Muscle of leg (tissue), 11 donors: ENCODE data around the gene CACTIN. TPM values are rescaled to one million over a fixed set of nuclear protein-coding genes. Genes with fewer than 3 reads are reported as not detected.
"Not testable (repeated sequence)": the region's sequence is repeated elsewhere in the genome, so short reads cannot be mapped to it uniquely, and the experiment has no call there.

Experiments used
- DNase-seq: peaks from one replicate; pipeline ENCODE4 v3.0.0; 2013
- H3K27ac ChIP-seq: one replicate; pipeline ENCODE4 v1.5.1; 2013; ENCODE audit warnings: mild to moderate bottlenecking, low read length, control low read depth
- H3K27me3 ChIP-seq: one replicate; pipeline ENCODE4 v1.6.1; 2013; ENCODE audit warnings: low read length; ENCODE audit not compliant: control insufficient read depth, insufficient read depth
- H3K36me3 ChIP-seq: one replicate; pipeline ENCODE4 v1.6.1; 2013; ENCODE audit warnings: low read length; ENCODE audit not compliant: control insufficient read depth, insufficient read depth
- H3K4me1 ChIP-seq: one replicate; pipeline ENCODE4 v1.6.1; 2013; ENCODE audit warnings: low read length; ENCODE audit not compliant: control insufficient read depth, insufficient read depth
- H3K4me3 ChIP-seq: one replicate; pipeline ENCODE4 v1.5.1; 2013; ENCODE audit warnings: low read length, control low read depth
- H3K9me3 ChIP-seq: replicated peaks from 2 replicates; pipeline ENCODE4 v1.6.1; 2013; ENCODE audit warnings: low read depth, low read length; ENCODE audit not compliant: control insufficient read depth
- WGBS: methylation state at CpG from one replicate; pipeline ENCODE4 v1.1.5; 2013; ENCODE audit warnings: missing lambda C conversion rate; ENCODE audit not compliant: insufficient coverage; 5-methylcytosine and 5-hydroxymethylcytosine counted together
- polyA plus RNA-seq, 8 donors: library from polyadenylated mRNA; unstranded; fragments of 120-200 nt; gene quantifications; one replicate each; pipeline versions ENCODE4 v1.2.1 to v1.2.3, GENCODE V29; 2013; ENCODE audit warnings: inconsistent platforms in 1 of 8, low replicate concordance in 1 of 8; ENCODE audit not compliant: insufficient read length in 8 of 8, insufficient read depth in 1 of 8
- total RNA-seq: library from RNA; stranded (reverse); fragments of 120-200 nt; gene quantifications from one replicate; pipeline ENCODE4 v1.2.4, GENCODE V29; 2013

Gene CACTIN
- total and polyA plus RNA-seq, 9 donors = 20.1 to 24.1 (median 22.6) TPM

DNA sequence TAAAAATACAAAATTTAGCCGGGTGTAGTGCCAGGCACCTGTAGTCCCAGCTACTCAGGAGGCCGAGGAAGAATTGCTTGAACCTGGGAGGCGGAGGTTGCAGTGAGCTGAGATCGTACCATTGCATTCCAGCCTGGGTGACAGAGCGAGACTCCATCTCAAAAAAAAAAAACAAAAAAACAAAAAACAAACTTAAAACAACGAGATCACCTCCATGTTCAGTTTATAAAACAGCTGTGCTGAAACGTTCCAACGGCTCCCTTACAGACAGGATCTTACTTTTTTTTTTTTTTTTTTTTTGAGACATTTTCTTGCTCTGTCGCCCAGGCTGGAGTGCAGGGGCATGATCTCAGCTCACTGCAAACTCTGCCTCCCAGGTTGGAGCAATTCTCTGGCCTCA, 2.2 kb upstream of the CACTIN start:
- H3K4me3 ChIP-seq, H3K9me3 ChIP-seq, H3K27ac ChIP-seq, DNase-seq, H3K27me3 ChIP-seq: not testable (repeated sequence)
- peaks cover 18% of the 10 kb centered on the region for H3K4me1 ChIP-seq
- H3K36me3 ChIP-seq = peaks cover 23% of the 10 kb centered on the region
- 60% methylated on average over 7 of the region's 9 CpGs for WGBS

DNA sequence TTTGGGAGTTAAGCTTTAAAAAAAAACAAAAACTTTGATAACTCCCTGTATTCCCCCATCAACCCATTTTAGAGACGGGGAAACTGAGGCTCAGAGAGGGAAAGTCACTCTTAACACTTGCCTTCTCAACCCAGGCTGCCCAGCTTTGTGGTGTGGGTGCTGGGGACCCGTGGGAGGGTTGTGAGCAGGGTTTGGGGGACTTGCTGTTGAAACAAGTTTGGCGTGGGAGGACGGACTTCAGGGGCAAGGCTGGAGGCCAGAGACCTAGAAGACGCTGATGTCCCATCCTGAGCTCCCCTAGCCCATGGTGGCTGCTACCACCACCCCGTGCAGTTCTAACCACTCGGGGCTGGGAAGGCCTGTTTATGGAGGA, 747 bp upstream of the CACTIN start:
- no peaks in the 10 kb centered on the region for H3K27me3 ChIP-seq
- H3K27ac ChIP-seq = peak overlapping the region; percentile 4
- H3K9me3 ChIP-seq = no peaks in the 10 kb centered on the region
- WGBS = 57% methylated on average over 2 of the region's 7 CpGs
- DNase-seq = no peak
- peak overlapping the region; percentile 21 for H3K4me3 ChIP-seq
- H3K4me1 ChIP-seq = peaks cover 18% of the 10 kb centered on the region
- peaks cover 24% of the 10 kb centered on the region for H3K36me3 ChIP-seq

DNA sequence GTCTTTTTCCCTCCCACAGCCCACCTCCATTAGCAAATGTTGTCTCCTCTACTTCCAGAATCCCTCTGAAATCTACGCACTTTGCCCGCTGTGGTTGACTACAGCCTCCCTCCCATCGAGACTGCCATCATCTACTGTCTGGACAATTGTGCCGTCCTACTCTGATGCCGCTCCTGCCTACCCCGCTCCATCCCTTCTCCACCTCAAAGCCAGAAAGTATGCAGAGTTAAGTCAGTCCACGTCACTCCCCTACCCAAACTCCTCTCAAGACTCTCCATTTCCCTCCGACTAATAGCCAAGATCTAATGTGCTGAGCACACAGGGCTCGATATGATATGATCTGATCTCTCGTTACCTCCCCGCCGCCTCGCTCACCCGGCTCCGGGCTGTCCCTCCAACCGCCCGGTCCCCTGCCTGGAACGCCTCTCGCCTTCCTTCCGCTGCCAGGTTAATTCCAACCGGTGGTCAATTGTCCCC, 556 bp downstream of the CACTIN start:
- H3K4me3 ChIP-seq = peak overlapping the region; percentile 92
- H3K36me3 ChIP-seq = peaks cover 22% of the 10 kb centered on the region
- no peaks in the 10 kb centered on the region for H3K9me3 ChIP-seq
- 3% methylated on average over 21 of the region's 21 CpGs for WGBS
- H3K27me3 ChIP-seq = no peaks in the 10 kb centered on the region
- DNase-seq = no peak
- H3K4me1 ChIP-seq = peaks cover 18% of the 10 kb centered on the region
- peak overlapping the region; percentile 98 for H3K27ac ChIP-seq

DNA sequence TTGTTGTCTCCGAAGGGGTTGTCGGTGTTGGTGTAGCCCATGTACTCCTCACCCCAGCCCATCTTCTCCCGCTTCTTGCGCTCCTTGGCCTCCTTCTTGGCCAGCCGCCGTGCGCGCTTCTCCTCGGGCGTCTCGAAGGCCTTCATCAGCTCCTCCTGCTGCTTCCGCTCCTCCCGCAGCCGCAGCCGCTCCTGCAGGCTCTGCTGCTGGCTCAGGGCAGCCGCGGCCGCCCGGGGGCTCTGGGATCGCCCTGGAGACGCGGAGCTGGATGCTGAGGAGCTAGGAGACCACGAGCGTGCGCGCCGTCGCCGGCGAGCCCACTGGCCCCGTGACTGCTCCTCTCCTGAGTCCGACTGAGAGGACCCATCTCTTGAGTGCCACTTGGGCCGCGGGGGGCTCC, 2.9 kb downstream of the CACTIN start:
- no peak overlapping the region for H3K27ac ChIP-seq
- no peak for DNase-seq
- H3K4me3 ChIP-seq = no peak overlapping the region
- H3K27me3 ChIP-seq = no peaks in the 10 kb centered on the region
- 91% methylated on average over 34 of the region's 34 CpGs for WGBS
- no peaks in the 10 kb centered on the region for H3K9me3 ChIP-seq
- H3K4me1 ChIP-seq = peaks cover 18% of the 10 kb centered on the region
- peaks cover 35% of the 10 kb centered on the region for H3K36me3 ChIP-seq

DNA sequence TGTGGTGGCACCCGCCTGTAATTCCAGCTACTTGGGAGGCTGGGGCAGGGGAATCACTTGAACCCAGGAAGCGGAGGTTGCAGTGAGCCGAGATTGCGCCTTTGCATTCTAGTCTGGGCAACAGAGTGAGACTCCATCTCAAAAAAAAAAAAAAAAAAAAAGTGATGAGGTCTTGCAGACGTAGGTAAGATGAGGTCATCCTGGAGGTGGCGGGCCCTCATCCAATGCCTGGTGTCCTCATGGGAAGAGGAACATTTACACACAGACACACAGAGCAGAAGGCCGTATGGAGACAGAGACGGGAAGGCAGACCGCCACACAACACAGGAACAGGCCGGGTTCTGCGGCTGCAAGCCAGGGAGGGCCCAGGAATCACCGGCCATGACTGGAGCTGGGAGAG, 4.4 kb downstream of the CACTIN start:
- no peaks in the 10 kb centered on the region for H3K9me3 ChIP-seq
- H3K4me1 ChIP-seq = peaks cover 22% of the 10 kb centered on the region
- peaks cover 40% of the 10 kb centered on the region for H3K36me3 ChIP-seq
- DNase-seq = no peak
- no peaks in the 10 kb centered on the region for H3K27me3 ChIP-seq
- H3K27ac ChIP-seq = no peak overlapping the region
- 95% methylated on average over 5 of the region's 12 CpGs for WGBS
- H3K4me3 ChIP-seq = no peak overlapping the region

DNA sequence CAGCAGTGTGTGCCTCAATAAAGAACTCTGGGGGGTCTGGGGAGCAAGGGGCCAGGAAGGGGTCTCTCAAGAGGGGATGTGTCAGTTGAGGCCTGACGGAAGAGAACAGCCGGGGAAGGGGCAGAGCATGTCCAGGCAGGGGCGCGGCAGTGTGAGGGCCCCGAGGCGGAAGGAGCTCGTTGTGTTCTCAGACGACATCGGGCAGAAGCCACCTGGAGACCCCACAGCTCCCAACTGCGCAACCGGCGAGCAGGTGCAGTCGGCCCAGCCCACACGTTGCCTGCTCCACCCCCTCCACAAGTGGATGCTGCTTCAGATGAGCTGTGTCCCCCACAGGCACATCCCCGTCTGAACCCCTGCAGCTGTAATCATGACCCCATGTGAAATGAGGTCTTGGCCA, 4.9 kb downstream of the CACTIN start:
- Histone ChIP-seq H3K27me3 (no peaks in the 10 kb centered on the region), H3K27ac (no peak overlapping the region), H3K4me1 (peaks cover 19% of the 10 kb centered on the region), H3K4me3 (no peak overlapping the region), H3K36me3 (peaks cover 40% of the 10 kb centered on the region), H3K9me3 (no peaks in the 10 kb centered on the region)
- DNase-seq = no peak
- 94% methylated on average over 14 of the region's 15 CpGs for WGBS

DNA sequence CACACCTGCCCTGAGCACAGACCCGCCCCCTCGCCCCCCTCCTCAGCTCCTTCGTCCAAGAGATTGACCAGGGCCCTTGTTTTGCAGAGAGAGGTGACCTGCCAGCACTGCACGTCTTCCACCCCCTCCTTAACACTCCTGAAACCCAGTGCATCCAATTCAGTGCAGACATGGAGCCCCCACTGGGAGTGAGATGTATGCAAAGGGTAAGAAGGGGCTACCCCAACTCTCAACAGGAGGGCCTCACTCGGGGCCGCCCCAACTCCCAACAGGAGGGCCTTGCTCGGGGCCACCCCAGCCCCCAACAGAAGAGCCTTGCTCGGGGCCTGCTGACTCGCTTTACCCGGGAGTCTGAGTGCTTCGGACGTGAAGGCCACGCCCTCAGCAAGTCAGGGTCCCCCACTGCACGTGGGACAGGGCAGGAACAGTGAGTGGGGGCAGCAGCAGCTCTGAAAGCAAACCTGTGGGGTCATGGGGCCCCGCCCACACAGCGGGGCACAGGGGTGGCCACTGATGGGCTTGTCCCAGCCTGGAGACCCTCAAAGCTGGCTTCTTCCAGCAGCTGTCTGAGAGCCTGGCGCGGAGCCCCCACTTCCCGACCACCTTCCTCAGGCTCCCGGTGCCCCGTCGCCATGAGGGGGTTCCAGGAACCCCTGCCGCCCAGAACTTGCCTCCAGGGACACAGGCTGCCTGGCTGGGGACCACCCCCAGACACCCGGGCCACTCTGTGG, 5.6 kb downstream of the CACTIN start:
- no peak for DNase-seq
- Histone ChIP-seq H3K27ac (no peak overlapping the region), H3K4me3 (no peak overlapping the region), H3K27me3 (no peaks in the 10 kb centered on the region), H3K4me1 (peaks cover 18% of the 10 kb centered on the region), H3K9me3 (no peaks in the 10 kb centered on the region), H3K36me3 (peaks cover 40% of the 10 kb centered on the region)
- 81% methylated on average over 18 of the region's 24 CpGs for WGBS

DNA sequence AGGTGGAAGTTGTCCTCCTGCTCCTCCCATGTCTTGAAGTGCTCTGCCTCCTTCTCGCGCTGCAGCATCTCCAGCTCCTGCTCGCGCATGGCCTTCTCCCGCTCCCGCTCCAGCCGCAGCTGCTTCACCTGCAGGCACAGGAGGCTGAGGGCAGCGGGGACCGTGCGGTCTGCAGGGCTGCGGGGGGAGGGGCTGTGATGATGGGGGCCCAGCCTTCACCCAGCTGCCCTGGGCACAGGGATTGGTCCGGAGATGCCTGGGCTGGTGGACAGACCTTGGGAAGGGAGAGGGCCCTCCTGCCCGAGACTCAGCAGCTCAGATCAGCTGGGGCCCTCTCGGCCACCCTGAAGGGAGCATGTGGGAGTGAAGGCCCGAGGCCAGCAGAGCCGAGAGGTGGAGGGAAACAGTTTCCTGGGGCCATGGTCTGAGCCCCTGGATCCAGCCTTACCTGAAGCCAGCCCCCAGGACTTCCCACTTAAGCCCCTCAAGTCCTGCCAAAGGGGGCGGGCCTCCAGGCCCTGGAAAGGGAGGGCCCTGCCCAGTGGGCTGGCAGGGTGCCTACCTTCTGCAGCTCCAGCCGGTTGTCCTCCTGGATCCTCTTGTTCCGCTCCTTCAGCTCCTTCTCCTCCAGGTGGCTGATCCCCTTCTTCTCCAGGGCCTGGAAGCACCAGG, 6.3 kb downstream of the CACTIN start:
- Histone ChIP-seq H3K36me3 (peaks cover 44% of the 10 kb centered on the region), H3K27ac (no peak overlapping the region), H3K4me3 (no peak overlapping the region), H3K27me3 (no peaks in the 10 kb centered on the region), H3K9me3 (no peaks in the 10 kb centered on the region), H3K4me1 (peaks cover 11% of the 10 kb centered on the region)
- DNase-seq = no peak
- 82% methylated on average over 17 of the region's 19 CpGs for WGBS

DNA sequence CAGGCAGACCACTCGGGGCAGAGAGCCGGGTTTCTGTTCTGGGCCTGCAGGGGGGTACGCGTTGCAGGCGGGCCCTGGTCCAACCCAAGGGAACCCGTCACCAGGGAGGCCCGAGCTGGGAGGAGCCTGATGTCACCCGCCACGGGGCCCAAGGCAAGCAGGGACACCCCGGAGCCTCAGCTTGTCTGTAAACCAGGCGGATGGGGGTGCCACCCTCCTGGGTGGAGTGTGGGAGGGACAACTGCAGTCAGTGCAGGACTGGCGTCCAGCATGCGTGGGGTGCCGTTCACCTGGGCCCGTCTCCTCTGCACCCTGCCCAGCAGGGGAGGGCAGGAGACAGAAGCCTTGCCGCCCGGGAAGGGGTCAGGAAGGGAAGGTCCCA, 7.0 kb downstream of the CACTIN start:
- DNase-seq = no peak
- Histone ChIP-seq H3K4me3 (no peak overlapping the region), H3K27me3 (no peaks in the 10 kb centered on the region), H3K36me3 (peaks cover 46% of the 10 kb centered on the region), H3K4me1 (peaks cover 7% of the 10 kb centered on the region), H3K27ac (no peak overlapping the region), H3K9me3 (no peaks in the 10 kb centered on the region)
- WGBS = 81% methylated on average over 15 of the region's 17 CpGs

DNA sequence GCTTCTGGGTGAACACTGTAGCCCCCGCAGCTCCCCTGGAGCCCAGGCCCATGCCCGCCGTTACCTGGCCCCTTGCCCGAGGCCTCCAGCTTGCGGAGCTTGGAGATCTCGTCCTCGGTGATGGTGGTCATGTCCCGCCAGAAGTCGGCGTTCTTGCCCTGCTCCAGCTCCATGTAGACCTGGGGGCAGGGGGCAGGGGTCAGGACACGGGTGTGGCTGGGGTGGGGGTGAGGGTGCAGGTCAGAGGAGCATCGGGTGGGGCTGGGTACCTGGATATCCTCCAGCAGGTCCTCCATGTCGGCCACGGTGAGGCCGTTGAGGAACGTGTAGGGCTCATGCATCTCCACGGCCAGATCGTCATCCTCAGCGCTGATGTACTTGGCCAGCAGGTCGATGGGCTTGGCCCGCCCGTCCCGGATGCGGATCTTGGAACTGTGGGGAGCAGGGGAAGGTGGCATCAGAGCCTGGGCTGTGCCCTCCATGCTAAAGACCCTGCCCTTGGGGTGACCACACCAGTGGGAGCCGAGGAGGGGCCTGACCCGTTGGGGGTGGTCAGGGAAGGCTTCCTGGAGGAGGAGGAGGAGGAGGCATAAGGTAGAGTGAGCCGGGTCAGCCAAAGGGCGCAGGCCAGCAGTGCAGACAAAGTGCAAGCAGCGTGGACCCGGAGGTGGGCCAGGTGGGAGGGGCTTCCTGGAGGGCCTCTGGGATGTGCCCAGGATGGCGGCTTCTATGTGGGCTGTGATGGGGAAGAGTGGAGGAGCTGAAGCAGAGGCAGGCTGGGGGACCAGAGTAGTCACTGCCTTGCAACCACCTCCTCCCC, 7.6 kb downstream of the CACTIN start:
- 87% methylated on average over 29 of the region's 31 CpGs for WGBS
- Histone ChIP-seq H3K4me3 (no peak overlapping the region), H3K9me3 (no peaks in the 10 kb centered on the region), H3K27me3 (no peaks in the 10 kb centered on the region), H3K27ac (no peak overlapping the region), H3K4me1 (peaks cover 7% of the 10 kb centered on the region), H3K36me3 (peaks cover 49% of the 10 kb centered on the region)
- no peak for DNase-seq
